Suprapubic skin (tissue), 4 donors: Measurements from ENCODE around the gene OR56A1.

ENCODE experiments used
- CTCF ChIP-seq, 2 donors: fragments of 200-600 bp in 1 of 2; fragments of 450-650 bp in 1 of 2; sonication (generic) in 1 of 2; IDR thresholded peaks; one replicate each; pipeline ENCODE4 v1.5.1; 2016 to 2019; ENCODE audit warnings: antibody characterized with exemption in 2 of 2, mild to moderate bottlenecking in 1 of 2, moderate library complexity in 1 of 2
- EP300 ChIP-seq: sonication (generic); formaldehyde crosslinking; IDR thresholded peaks from one replicate; pipeline ENCODE4 v1.6.1; 2017; ENCODE audit warnings: antibody characterized with exemption
- POLR2A ChIP-seq, 2 donors: fragments of 450-650 bp; IDR thresholded peaks; one replicate each; pipeline ENCODE4 v1.6.1; 2017; ENCODE audit warnings: antibody characterized with exemption in 2 of 2, mild to moderate bottlenecking in 2 of 2, moderate library complexity in 2 of 2
- POLR2AphosphoS5 ChIP-seq, 3 donors: sonication (generic); formaldehyde crosslinking; IDR thresholded peaks; one replicate each; pipeline ENCODE4 v1.6.1; 2017; ENCODE audit warnings: antibody characterized with exemption in 3 of 3

- TF ChIP-seq CTCF (IDR thresholded peaks at IDR 0.05) (no peak), EP300 (no peak), POLR2A (IDR thresholded peaks at IDR 0.05) (no peak), POLR2AphosphoS5 (IDR thresholded peaks at IDR 0.05) (no peak)
Observed at GRCh38 chr11:6077723-6078122, 47.2 kb upstream of the OR56A1 start.
